Panc1 (cell line): ENCODE measurements around the gene KREMEN2. TPM values are rescaled to one million over a fixed set of nuclear protein-coding genes. Genes with fewer than 3 reads are reported as not detected.

Source experiments
- ATAC-seq: fragments of 200-7000 bp; cut with Tn5 transposase; 2 replicates; pipeline ENCODE4 v1.9.1; 2020; ENCODE audit warnings: mild to moderate bottlenecking, moderate library complexity
- BruUV-seq: library from RNA; stranded (reverse); fragments of 400-500 nt; replicated peaks from 2 replicates; lab custom pipeline; 2021; lab: Mats Ljungman, UMichigan
- CTCF ChIA-PET: fragments of 300-600 bp; sonication (Branson Sonifier 250); formaldehyde crosslinking; loops from one replicate; lab custom pipeline; 2022; ENCODE audit warnings: antibody characterized with exemption; lab: Charles Lee
- POLR2A ChIA-PET: fragments of 300-600 bp; sonication (Branson Sonifier 250); formaldehyde crosslinking; loops from one replicate; lab custom pipeline; 2022; ENCODE audit warnings: antibody characterized with exemption; lab: Charles Lee
- DNase-seq: peaks from one replicate; pipeline ENCODE4 v3.0.0-alpha.2; 2010; ENCODE audit warnings: low read depth, low spot score
- H3K27ac ChIP-seq: 2 replicates; pipeline ENCODE4 v1.5.1; 2011; ENCODE audit warnings: mild to moderate bottlenecking, low read length, inconsistent platforms
- H3K27me3 ChIP-seq: fragments of 200-500 bp; sonication (Bioruptor generic); 2 replicates; pipeline ENCODE4 v1.6.0; 2014; ENCODE audit warnings: low read length, inconsistent platforms; ENCODE audit not compliant: control insufficient read depth, insufficient read depth
- H3K36me3 ChIP-seq: fragments of 200-500 bp; sonication (Bioruptor generic); 2 replicates; pipeline ENCODE4 v1.5.1; 2014; ENCODE audit warnings: inconsistent platforms, mild to moderate bottlenecking, low read length, moderate library complexity; ENCODE audit not compliant: control insufficient read depth, insufficient read depth
- H3K4me1 ChIP-seq: 2 replicates; pipeline ENCODE4 v1.5.1; 2011; ENCODE audit warnings: inconsistent platforms, mild to moderate bottlenecking, low read length, moderate library complexity; ENCODE audit not compliant: control insufficient read depth, insufficient read depth
- H3K4me3 ChIP-seq, 2 experiments: 2 replicates each; pipeline ENCODE4 v1.5.1; 2011 to 2012; ENCODE audit warnings: low read depth in 2 of 2, low read length in 2 of 2, mild to moderate bottlenecking in 2 of 2, inconsistent platforms in 1 of 2, moderate library complexity in 1 of 2
- H3K9me3 ChIP-seq: fragments of 200-500 bp; sonication (Bioruptor generic); 2 replicates; pipeline ENCODE4 v1.5.1; 2014; ENCODE audit warnings: low read depth, mild to moderate bottlenecking, inconsistent platforms, low read length, moderate library complexity; ENCODE audit not compliant: control insufficient read depth, insufficient read depth
- CTCF ChIP-seq: fragments of 450-650 bp; IDR thresholded peaks from 2 replicates; pipeline ENCODE4 v1.5.1; 2017; ENCODE audit warnings: mild to moderate bottlenecking
- POLR2AphosphoS5 ChIP-seq: IDR thresholded peaks from 2 replicates; pipeline ENCODE4 v1.6.1; 2012; ENCODE audit warnings: mild to moderate bottlenecking, low read depth, low read length, moderate library complexity
- REST ChIP-seq, 2 experiments: IDR thresholded peaks; 2 replicates each; pipeline ENCODE4 v1.6.1; 2011 to 2012; ENCODE audit warnings: low read depth in 2 of 2, control low read depth in 1 of 2, low read length in 1 of 2, mild to moderate bottlenecking in 1 of 2, moderate library complexity in 1 of 2; ENCODE audit not compliant: insufficient read depth in 1 of 2
- SIN3A ChIP-seq: IDR thresholded peaks from 2 replicates; pipeline ENCODE4 v1.6.1; 2012; ENCODE audit warnings: low read depth, mild to moderate bottlenecking, low read length, moderate library complexity, borderline replicate concordance; ENCODE audit not compliant: insufficient read depth
- in situ Hi-C: cut with HindIII; loops from 2 replicates; pipeline ENCODE4 v1.10.0; 2016; ENCODE audit warnings: low sequenced_read_pairs, low pct_unique_long_range_greater_than_20kb
- intact Hi-C: fragments of 100-400 bp; cut with micrococcal nuclease; formaldehyde crosslinking; loops from one replicate; pipeline ENCODE4 v1.10.0; 2022; ENCODE audit not compliant: unreplicated experiment
- total RNA-seq: library from RNA; stranded (reverse); gene quantifications from one replicate; pipeline ENCODE4 v1.2.1, GENCODE V29; 2021; ENCODE audit not compliant: unreplicated experiment

KREMEN2 gene
- total RNA-seq, 1 experiment from 2014 or later: 10.8 TPM

GRCh38 chr16:2980227-2981176, 16.4 kb downstream of the KREMEN2 start, which contains the start of gene PKMYT1:
PKMYT1 (minus strand) TSS chr16:2980446; CDS start chr16:2979657, 789 bp downstream.
- H3K27ac ChIP-seq: peak within 1 kb of the TSS; percentile 96
- intact Hi-C loops: no loop called here

More at GRCh38 chr16:2980227-2981176, 16.4 kb downstream of the KREMEN2 start, which contains the start of gene PKMYT1:
- ChIA-PET POLR2A (interaction anchor here (0.6 kb wide), 1 partner anchor 361 kb away, joined by 3 read pairs; no protein-coding TSS in a partner anchor), CTCF (no interaction called here)
- Histone ChIP-seq H3K4me1 (peaks cover 36% of the 10 kb centered on the region), H3K36me3 (peaks cover 2% of the 10 kb centered on the region; the same call in 1 of the 2 replicates), H3K9me3 (no peaks in the 10 kb centered on the region), H3K4me3 (peak within 1 kb of the TSS; percentile 70 to 71), H3K27me3 (no peaks in the 10 kb centered on the region)
- ATAC-seq (peak; percentile 83), DNase-seq (no peak)
- BruUV-seq: no TSS peak
- in situ Hi-C loops: no loop called here
- TF ChIP-seq POLR2AphosphoS5 (peak; percentile 93), CTCF (no peak), SIN3A (peak; percentile 90; the same call in 1 of the 2 replicates), REST (IDR thresholded peaks at IDR 0.05; ENCODE audit: insufficient read depth in 1 of 2, low read depth in 2 of 2, low read length in 1 of 2) (0 out of 4 replicates have a peak, but pooled peaks of 1 of the 2 experiments have one; percentile 9)
